Measurements from ENCODE around the gene CDC42EP1. TPM values are rescaled to one million over a fixed set of nuclear protein-coding genes. Genes with fewer than 3 reads are reported as not detected.

The CDC42EP1 gene
- total RNA-seq, 4 donors from 2014 or later: 44.4 to 80.1 (median 70.5) TPM

DNA sequence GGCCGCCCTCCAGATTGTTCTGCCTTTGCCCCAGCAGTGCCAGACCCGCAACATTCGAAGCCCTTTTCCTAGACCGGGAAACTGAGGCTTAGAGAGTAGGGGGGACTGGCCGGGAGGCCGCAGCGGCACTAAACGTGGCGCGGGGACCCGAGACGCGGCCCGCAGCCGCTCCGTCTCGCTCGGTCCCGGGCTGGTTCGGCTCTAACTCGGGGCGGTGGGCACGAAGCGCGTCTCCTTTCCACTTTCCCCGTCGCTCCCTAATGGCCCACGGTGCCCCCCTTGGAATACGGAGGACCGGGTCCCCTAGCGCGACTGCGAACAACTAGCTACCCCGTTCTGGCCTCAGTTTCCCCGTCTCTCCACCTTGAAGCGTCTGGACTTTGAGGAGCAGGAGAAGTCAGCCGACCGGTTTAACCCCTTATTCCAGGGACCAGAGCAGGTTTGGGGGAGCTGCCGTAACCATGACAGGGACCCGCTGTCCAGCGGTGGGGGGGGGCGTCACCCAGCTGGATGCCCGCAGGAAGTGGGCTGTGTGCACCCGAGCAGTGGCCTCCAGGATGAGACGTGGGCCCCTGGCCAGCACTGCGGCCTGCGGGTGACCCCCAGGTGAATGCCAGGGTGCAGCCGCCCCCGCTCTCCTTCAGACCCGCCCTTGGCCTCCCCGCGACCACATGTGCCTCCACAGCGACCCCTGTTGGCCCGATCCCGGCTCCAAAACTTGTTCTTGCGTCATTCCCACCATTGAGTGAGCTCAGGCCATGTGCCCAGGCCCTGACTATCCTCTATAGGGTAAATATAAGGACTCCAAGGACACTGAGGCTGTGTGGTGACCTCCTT lies 1.1 kb downstream of the CDC42EP1 start:
- WGBS, 2 donors: 1% methylated on average over 35 to 55 of the region's 56 CpGs
- TF ChIP-seq POLR2A (IDR thresholded peaks at IDR 0.05): no peak
- TF ChIP-seq, protein P1, sequence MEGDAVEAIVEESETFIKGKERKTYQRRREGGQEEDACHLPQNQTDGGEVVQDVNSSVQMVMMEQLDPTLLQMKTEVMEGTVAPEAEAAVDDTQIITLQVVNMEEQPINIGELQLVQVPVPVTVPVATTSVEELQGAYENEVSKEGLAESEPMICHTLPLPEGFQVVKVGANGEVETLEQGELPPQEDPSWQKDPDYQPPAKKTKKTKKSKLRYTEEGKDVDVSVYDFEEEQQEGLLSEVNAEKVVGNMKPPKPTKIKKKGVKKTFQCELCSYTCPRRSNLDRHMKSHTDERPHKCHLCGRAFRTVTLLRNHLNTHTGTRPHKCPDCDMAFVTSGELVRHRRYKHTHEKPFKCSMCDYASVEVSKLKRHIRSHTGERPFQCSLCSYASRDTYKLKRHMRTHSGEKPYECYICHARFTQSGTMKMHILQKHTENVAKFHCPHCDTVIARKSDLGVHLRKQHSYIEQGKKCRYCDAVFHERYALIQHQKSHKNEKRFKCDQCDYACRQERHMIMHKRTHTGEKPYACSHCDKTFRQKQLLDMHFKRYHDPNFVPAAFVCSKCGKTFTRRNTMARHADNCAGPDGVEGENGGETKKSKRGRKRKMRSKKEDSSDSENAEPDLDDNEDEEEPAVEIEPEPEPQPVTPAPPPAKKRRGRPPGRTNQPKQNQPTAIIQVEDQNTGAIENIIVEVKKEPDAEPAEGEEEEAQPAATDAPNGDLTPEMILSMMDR (IDR thresholded peaks at IDR 0.05): peak in 1 of 3 donors; percentile 50
- DNase-seq (ENCODE audit: low spot score in 2 of 2): peak; percentile 91 to 99
- H3K4me3 ChIP-seq (ENCODE audit: low read depth, poor library complexity, severe bottlenecking): peak overlapping the region; percentile 61
- intact Hi-C loops (cut with DNase I; ENCODE audit: low total_unique reads): loop anchor here (10.0 kb wide), 1 partner anchor 623 kb away; the partner anchor contains the start of gene PLA2G6

DNA sequence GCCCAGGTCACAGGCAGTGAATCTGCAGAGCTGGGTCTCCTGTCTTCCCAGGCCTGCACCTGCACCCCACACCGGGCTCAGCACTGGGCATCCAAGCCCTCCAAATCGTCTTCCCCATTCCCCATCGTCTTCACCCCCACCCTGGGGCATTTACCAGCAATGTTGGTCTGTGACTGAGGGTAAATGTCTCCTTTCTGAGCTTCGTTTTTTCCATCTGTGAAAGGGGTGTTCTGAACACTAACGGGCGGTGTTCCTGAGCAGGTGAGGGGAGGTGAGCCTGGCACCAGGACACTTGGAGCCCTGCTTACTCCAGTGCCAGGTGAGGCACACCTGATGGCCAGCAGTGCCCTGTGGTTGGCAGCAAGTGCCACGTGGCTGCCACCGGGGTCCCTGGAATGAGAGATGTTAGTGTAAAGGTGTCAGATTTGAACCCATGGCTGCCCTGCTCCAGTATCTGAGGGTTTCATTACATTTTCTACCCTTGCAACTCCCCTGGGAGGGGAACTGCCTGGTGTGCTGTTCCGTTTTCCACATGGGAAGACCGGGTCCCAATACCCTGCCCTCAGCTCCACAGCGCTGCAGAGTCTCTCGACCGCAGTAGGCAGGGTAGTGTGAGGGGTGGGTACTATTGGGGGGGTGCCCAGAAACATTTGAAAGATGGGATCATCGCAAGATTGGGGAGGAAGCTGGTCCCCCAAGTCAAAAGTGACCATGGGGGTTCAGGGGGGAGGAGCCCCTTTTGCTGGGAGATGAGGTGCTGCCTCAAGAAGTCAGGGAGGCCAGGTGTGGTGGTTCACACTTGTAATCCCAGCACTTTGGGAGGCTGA lies 2.0 kb downstream of the CDC42EP1 start:
- no peak for DNase-seq (ENCODE audit: low spot score in 2 of 2)
- no peak overlapping the region for H3K4me3 ChIP-seq (ENCODE audit: low read depth, poor library complexity, severe bottlenecking)
- no peak for TF ChIP-seq POLR2A (IDR thresholded peaks at IDR 0.05)
- TF ChIP-seq, protein P1 (IDR thresholded peaks at IDR 0.05): no peak
- WGBS, 2 donors: 68 to 70% methylated on average over 14 of the region's 14 CpGs
- intact Hi-C loops (cut with DNase I; ENCODE audit: low total_unique reads): loop anchor here (10.0 kb wide), 1 partner anchor 623 kb away; the partner anchor contains the start of gene PLA2G6

DNA sequence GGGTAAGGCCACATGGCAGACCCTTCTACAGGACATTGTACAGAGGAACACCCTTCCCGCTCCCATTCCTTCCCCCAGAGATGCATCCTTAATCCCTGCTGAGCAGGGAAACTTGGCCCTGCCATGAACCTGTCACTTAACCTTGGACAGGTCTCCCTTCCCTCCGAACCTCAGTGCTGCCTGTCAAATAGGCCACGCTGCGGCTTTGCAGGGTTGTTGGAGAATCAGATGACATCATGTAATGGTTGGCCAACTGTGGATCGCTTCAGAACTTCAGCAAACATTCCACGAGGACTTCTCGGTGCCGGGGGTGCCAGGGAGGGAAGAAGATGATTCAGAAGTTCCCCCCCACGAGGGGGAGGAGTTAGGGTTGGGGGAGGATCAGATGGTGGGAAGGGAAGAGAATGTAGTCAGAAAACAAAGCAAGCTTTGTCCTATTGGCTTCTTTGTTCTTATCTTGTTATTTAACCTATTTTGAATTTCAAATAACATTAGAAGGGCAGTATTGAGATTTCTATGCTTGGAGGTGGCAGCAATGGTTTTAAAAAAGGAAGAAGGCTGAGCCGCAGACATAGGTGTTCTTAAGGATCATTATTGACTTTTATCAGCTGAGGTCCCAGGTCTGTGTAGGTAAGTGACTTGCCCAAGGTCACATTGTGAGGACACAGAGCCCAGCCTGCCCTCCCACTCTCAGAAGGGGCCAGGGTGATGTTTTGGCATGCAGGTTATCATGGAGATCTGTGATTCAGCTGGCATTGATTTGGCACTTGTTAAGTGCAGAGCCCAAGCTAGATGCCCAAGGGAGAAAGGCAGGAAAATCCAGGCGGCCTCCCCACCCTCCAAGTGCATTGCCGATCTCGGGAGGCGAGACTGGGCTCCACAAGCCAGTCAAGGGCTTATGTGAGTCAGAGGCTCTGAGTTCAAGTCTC lies 3.1 kb downstream of the CDC42EP1 start:
- DNase-seq (ENCODE audit: low spot score in 2 of 2): peak; percentile 82 to 95
- 22 to 23% methylated on average over 14 of the region's 14 CpGs for WGBS, 2 donors
- intact Hi-C loops (cut with DNase I; ENCODE audit: low total_unique reads): loop anchor here (10.0 kb wide), 1 partner anchor 621 kb away; the partner anchor contains the start of gene PLA2G6
- no peak for TF ChIP-seq POLR2A (IDR thresholded peaks at IDR 0.05)
- TF ChIP-seq, protein P1 (IDR thresholded peaks at IDR 0.05): no peak
- H3K4me3 ChIP-seq (ENCODE audit: low read depth, poor library complexity, severe bottlenecking): no peak overlapping the region

DNA sequence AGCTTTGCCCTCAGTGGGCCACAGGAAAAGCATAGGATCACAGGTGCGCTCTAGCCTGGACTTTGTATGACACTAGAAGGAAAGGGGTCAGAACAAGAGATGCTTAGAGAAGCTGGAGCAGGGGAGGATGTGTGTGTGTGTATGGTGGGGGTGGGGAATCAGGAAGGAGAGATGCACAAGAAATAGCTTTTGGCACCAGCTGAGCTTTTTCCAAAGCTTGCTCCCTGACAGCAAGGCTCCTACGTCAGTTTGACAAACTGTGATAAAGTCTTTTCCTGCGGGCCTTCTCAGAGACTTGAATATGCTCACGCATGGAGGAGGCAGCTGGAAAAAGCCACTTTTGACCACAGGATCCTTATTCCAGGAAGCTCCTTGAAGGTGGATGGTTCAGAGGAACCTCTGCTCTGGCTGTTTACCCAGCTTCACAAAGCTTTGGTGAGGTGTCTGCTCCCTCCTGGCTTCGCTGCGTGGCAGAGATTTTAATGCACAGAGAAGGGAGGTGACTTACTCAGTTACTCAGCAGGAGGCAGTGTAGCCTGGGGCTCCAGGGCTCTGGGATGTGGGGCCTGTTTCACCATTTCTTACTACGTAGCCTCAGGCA lies 3.9 kb downstream of the CDC42EP1 start:
- intact Hi-C loops (cut with DNase I; ENCODE audit: low total_unique reads): loop anchor here (10.0 kb wide), 1 partner anchor 621 kb away; the partner anchor contains the start of gene PLA2G6
- 40 to 42% methylated on average over 7 of the region's 7 CpGs for WGBS, 2 donors
- TF ChIP-seq, protein P1 (IDR thresholded peaks at IDR 0.05): no peak
- no peak for TF ChIP-seq POLR2A (IDR thresholded peaks at IDR 0.05)
- no peak overlapping the region for H3K4me3 ChIP-seq (ENCODE audit: low read depth, poor library complexity, severe bottlenecking)
- no peak for DNase-seq (ENCODE audit: low spot score in 2 of 2)
